IPS-15b (cell line): ENCODE results near the gene BCAS3.

Experiments used
- H3K27me3 ChIP-seq: one replicate; pipeline ENCODE4 v1.6.1; 2013; ENCODE audit warnings: low read length; ENCODE audit not compliant: control insufficient read depth, insufficient read depth
- H3K36me3 ChIP-seq: one replicate; pipeline ENCODE4 v1.6.1; 2013; ENCODE audit warnings: low read length; ENCODE audit not compliant: control insufficient read depth, insufficient read depth
- H3K4me1 ChIP-seq: one replicate; pipeline ENCODE4 v1.6.1; 2013; ENCODE audit warnings: mild to moderate bottlenecking, low read length; ENCODE audit not compliant: control insufficient read depth, insufficient read depth
- H3K4me3 ChIP-seq: one replicate; pipeline ENCODE4 v1.5.1; 2013; ENCODE audit warnings: low read depth, low read length
- H3K9ac ChIP-seq: one replicate; pipeline ENCODE4 v1.6.1; 2013; ENCODE audit warnings: low read depth, mild to moderate bottlenecking, low read length
- H3K9me3 ChIP-seq: one replicate; pipeline ENCODE4 v1.6.1; 2013; ENCODE audit warnings: mild to moderate bottlenecking, low read length; ENCODE audit not compliant: control insufficient read depth, insufficient read depth

Gene BCAS3

GRCh38 chr17:61419496-61420046 is 741.9 kb downstream of the BCAS3 start:
- no peaks in the 10 kb centered on the region for H3K36me3 ChIP-seq
- no peaks in the 10 kb centered on the region for H3K9me3 ChIP-seq
- H3K9ac ChIP-seq: no peak overlapping the region
- peaks cover 64% of the 10 kb centered on the region for H3K27me3 ChIP-seq
- no peak overlapping the region for H3K4me3 ChIP-seq
- H3K4me1 ChIP-seq: no peaks in the 10 kb centered on the region

GRCh38 chr17:61420052-61420451 is 742.4 kb downstream of the BCAS3 start:
- Histone ChIP-seq H3K27me3 (peaks cover 60% of the 10 kb centered on the region), H3K4me1 (no peaks in the 10 kb centered on the region), H3K9me3 (no peaks in the 10 kb centered on the region), H3K36me3 (no peaks in the 10 kb centered on the region), H3K9ac (no peak overlapping the region), H3K4me3 (no peak overlapping the region)

- H3K36me3 ChIP-seq: no peaks in the 10 kb centered on the region
- H3K4me3 ChIP-seq: no peak overlapping the region
- H3K27me3 ChIP-seq: peaks cover 51% of the 10 kb centered on the region
- H3K4me1 ChIP-seq: no peaks in the 10 kb centered on the region
- no peaks in the 10 kb centered on the region for H3K9me3 ChIP-seq
- no peak overlapping the region for H3K9ac ChIP-seq
These were observed 743.2 kb downstream of the BCAS3 start for GRCh38 chr17:61420745-61421398.

GRCh38 chr17:61421460-61421859 is 743.8 kb downstream of the BCAS3 start:
- Histone ChIP-seq H3K36me3 (no peaks in the 10 kb centered on the region), H3K27me3 (peaks cover 46% of the 10 kb centered on the region), H3K4me3 (no peak overlapping the region), H3K9ac (no peak overlapping the region), H3K9me3 (no peaks in the 10 kb centered on the region), H3K4me1 (no peaks in the 10 kb centered on the region)

- H3K9ac ChIP-seq: no peak overlapping the region
- H3K4me1 ChIP-seq: no peaks in the 10 kb centered on the region
- peaks cover 40% of the 10 kb centered on the region for H3K27me3 ChIP-seq
- H3K4me3 ChIP-seq: no peak overlapping the region
- H3K36me3 ChIP-seq: no peaks in the 10 kb centered on the region
- H3K9me3 ChIP-seq: no peaks in the 10 kb centered on the region
These were observed 744.6 kb downstream of the BCAS3 start for GRCh38 chr17:61422116-61422799.

GRCh38 chr17:61422869-61423268 is 745.2 kb downstream of the BCAS3 start:
- no peaks in the 10 kb centered on the region for H3K4me1 ChIP-seq
- no peaks in the 10 kb centered on the region for H3K36me3 ChIP-seq
- H3K9ac ChIP-seq: no peak overlapping the region
- H3K4me3 ChIP-seq: no peak overlapping the region
- peaks cover 35% of the 10 kb centered on the region for H3K27me3 ChIP-seq
- no peaks in the 10 kb centered on the region for H3K9me3 ChIP-seq

- no peaks in the 10 kb centered on the region for H3K9me3 ChIP-seq
- no peaks in the 10 kb centered on the region for H3K4me1 ChIP-seq
- peaks cover 30% of the 10 kb centered on the region for H3K27me3 ChIP-seq
- no peak overlapping the region for H3K4me3 ChIP-seq
- H3K36me3 ChIP-seq: no peaks in the 10 kb centered on the region
- no peak overlapping the region for H3K9ac ChIP-seq
These were observed 746.5 kb downstream of the BCAS3 start for GRCh38 chr17:61423967-61424649.

GRCh38 chr17:61425682-61426481 is 748.2 kb downstream of the BCAS3 start:
- Histone ChIP-seq H3K4me1 (no peaks in the 10 kb centered on the region), H3K9me3 (no peaks in the 10 kb centered on the region), H3K9ac (no peak overlapping the region), H3K4me3 (peak overlapping the region; percentile 19), H3K36me3 (no peaks in the 10 kb centered on the region), H3K27me3 (peaks cover 18% of the 10 kb centered on the region)

- Histone ChIP-seq H3K27me3 (peaks cover 10% of the 10 kb centered on the region), H3K4me3 (no peak overlapping the region), H3K4me1 (no peaks in the 10 kb centered on the region), H3K36me3 (no peaks in the 10 kb centered on the region), H3K9ac (no peak overlapping the region), H3K9me3 (no peaks in the 10 kb centered on the region)
These were observed 749.0 kb downstream of the BCAS3 start for GRCh38 chr17:61426482-61427304.

GRCh38 chr17:61427567-61427966 is 749.9 kb downstream of the BCAS3 start:
- Histone ChIP-seq H3K36me3 (no peaks in the 10 kb centered on the region), H3K4me3 (no peak overlapping the region), H3K27me3 (peaks cover 6% of the 10 kb centered on the region), H3K4me1 (no peaks in the 10 kb centered on the region), H3K9me3 (no peaks in the 10 kb centered on the region), H3K9ac (no peak overlapping the region)

- H3K4me3 ChIP-seq: no peak overlapping the region
- H3K27me3 ChIP-seq: peaks cover 2% of the 10 kb centered on the region
- H3K9ac ChIP-seq: no peak overlapping the region
- no peaks in the 10 kb centered on the region for H3K36me3 ChIP-seq
- no peaks in the 10 kb centered on the region for H3K4me1 ChIP-seq
- H3K9me3 ChIP-seq: no peaks in the 10 kb centered on the region
These were observed 751.6 kb downstream of the BCAS3 start for GRCh38 chr17:61429274-61429673.
